ENCODE measurements around the gene TDO2. TPM values are rescaled to one million over a fixed set of nuclear protein-coding genes. Genes with fewer than 3 reads are reported as not detected.
"Not testable (repeated sequence)": the region's sequence is repeated elsewhere in the genome, so short reads cannot be mapped to it uniquely, and the experiment has no call there.

The TDO2 gene
- total RNA-seq, 2 donors from 2014 or later = not detected

GRCh38 chr4:155889031-155889793 lies 14.3 kb upstream of the TDO2 start:
- ATAC-seq (no peak), DNase-seq (no peak)
- H3K27me3 Mint-ChIP-seq = peaks cover 20% of the 10 kb centered on the region
- H3K9me3 ChIP-seq (ENCODE audit: control insufficient read depth, low read length, poor library complexity, severe bottlenecking) = no peaks in the 10 kb centered on the region
- H3K4me1 Mint-ChIP-seq = no peaks in the 10 kb centered on the region
- no peak overlapping the region for H3K4me3 Mint-ChIP-seq
- H3K27ac Mint-ChIP-seq = no peak overlapping the region
- peaks cover 2% of the 10 kb centered on the region for H3K36me3 Mint-ChIP-seq (ENCODE audit: low read depth)

- no peaks in the 10 kb centered on the region for H3K4me1 Mint-ChIP-seq
- no peak overlapping the region for H3K4me3 Mint-ChIP-seq
- ATAC-seq (no peak), DNase-seq (no peak)
- no peaks in the 10 kb centered on the region for H3K9me3 ChIP-seq (ENCODE audit: control insufficient read depth, low read length, poor library complexity, severe bottlenecking)
- H3K36me3 Mint-ChIP-seq (ENCODE audit: low read depth) = peaks cover 2% of the 10 kb centered on the region
- H3K27ac Mint-ChIP-seq = no peak overlapping the region
- H3K27me3 Mint-ChIP-seq = peaks cover 20% of the 10 kb centered on the region
Measured at GRCh38 chr4:155889946-155890345, 13.6 kb upstream of the TDO2 start.

- Mint-ChIP-seq H3K4me3 (no peak overlapping the region), H3K27me3 (peaks cover 20% of the 10 kb centered on the region), H3K4me1 (no peaks in the 10 kb centered on the region), H3K36me3 (ENCODE audit: low read depth) (peaks cover 2% of the 10 kb centered on the region), H3K27ac (no peak overlapping the region)
- H3K9me3 ChIP-seq (ENCODE audit: control insufficient read depth, low read length, poor library complexity, severe bottlenecking) = no peaks in the 10 kb centered on the region
- DNase-seq = no peak
- no peak for ATAC-seq
Measured at GRCh38 chr4:155891058-155891457, 12.4 kb upstream of the TDO2 start.

DNA sequence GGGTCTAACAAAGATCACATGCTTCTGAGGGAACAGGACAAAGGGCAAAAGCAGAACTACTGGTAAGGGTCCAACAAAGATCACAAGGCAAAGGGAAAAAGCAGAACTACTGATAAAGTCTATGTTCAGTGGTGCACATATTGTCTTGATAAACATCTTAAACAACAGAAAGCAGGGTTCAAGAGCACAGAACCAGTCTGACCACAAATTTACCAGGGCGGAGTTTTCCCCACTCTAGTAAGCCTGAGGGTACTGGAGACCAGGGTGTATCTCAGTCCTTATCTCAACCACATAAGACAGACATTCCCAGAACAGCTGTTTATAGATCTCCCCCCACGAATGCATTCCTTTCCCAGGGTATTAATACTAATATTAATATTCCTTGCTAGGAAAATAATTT lies 5.1 kb upstream of the TDO2 start:
- not testable (repeated sequence) for H3K27ac Mint-ChIP-seq; H3K36me3 Mint-ChIP-seq (ENCODE audit: low read depth); H3K4me3 Mint-ChIP-seq; ATAC-seq; H3K27me3 Mint-ChIP-seq; DNase-seq; H3K4me1 Mint-ChIP-seq; H3K9me3 ChIP-seq (ENCODE audit: control insufficient read depth, low read length, poor library complexity, severe bottlenecking)

GRCh38 chr4:155899891-155900290 lies 3.6 kb upstream of the TDO2 start:
- Mint-ChIP-seq H3K4me1 (no peaks in the 10 kb centered on the region), H3K27ac (no peak overlapping the region), H3K4me3 (no peak overlapping the region), H3K27me3 (peaks cover 5% of the 10 kb centered on the region), H3K36me3 (ENCODE audit: low read depth) (no peaks in the 10 kb centered on the region)
- no peaks in the 10 kb centered on the region for H3K9me3 ChIP-seq (ENCODE audit: control insufficient read depth, low read length, poor library complexity, severe bottlenecking)
- ATAC-seq (no peak), DNase-seq (no peak)

DNA sequence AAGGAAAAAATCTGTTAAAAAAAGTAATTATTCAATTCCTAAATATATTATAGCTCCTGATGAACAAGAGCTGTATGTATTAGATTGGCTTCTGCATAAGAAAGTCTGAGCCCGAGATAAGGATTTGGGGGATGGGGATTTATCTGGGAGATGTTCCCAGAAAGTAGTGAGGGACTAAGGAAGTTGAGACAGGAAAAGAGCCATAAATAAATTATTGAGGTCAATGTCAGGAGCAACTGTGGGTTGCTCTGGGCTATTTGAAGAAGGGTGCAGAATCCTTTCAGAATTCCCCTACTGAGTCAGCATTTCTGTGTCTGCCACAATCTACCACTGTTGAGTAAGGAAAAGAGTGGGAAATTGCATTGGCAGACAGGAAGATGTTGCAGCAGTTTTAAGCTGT lies 3.1 kb upstream of the TDO2 start:
- no peaks in the 10 kb centered on the region for H3K4me1 Mint-ChIP-seq
- no peaks in the 10 kb centered on the region for H3K9me3 ChIP-seq (ENCODE audit: control insufficient read depth, low read length, poor library complexity, severe bottlenecking)
- H3K36me3 Mint-ChIP-seq (ENCODE audit: low read depth) = no peaks in the 10 kb centered on the region
- DNase-seq (no peak), ATAC-seq (no peak)
- H3K27me3 Mint-ChIP-seq = peaks cover 5% of the 10 kb centered on the region
- no peak overlapping the region for H3K4me3 Mint-ChIP-seq
- H3K27ac Mint-ChIP-seq = no peak overlapping the region

DNA sequence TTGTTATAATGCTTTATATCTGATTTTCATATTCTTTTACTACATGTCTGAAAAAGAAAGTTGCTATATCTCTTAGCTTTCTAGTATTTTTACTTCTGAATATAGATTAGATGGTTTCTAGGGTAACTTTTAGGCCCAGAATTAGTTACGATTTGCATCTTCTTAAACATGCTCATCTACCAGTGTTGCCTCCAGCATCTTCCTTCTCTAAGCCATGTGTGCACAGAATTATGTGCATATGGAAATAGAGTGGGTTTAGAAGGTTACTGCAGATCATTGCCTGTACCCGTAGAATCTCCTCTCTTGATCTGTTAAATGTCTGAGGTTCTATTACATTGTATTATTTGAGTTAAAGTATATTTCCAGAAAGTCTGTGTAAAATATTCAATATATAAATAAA lies 2.5 kb upstream of the TDO2 start:
- ATAC-seq = no peak

GRCh38 chr4:155904331-155904730 lies 835 bp downstream of the TDO2 start:
- ATAC-seq (no peak), DNase-seq (no peak)
- no peaks in the 10 kb centered on the region for H3K36me3 Mint-ChIP-seq (ENCODE audit: low read depth)
- H3K27ac Mint-ChIP-seq = no peak overlapping the region
- no peak overlapping the region for H3K4me3 Mint-ChIP-seq
- H3K4me1 Mint-ChIP-seq = no peaks in the 10 kb centered on the region
- no peaks in the 10 kb centered on the region for H3K9me3 ChIP-seq (ENCODE audit: control insufficient read depth, low read length, poor library complexity, severe bottlenecking)
- H3K27me3 Mint-ChIP-seq = peaks cover 15% of the 10 kb centered on the region

More for the DNA sequence above, 2.5 kb upstream of the TDO2 start:
- no peaks in the 10 kb centered on the region for H3K9me3 ChIP-seq (ENCODE audit: control insufficient read depth, low read length, poor library complexity, severe bottlenecking)
- H3K27ac Mint-ChIP-seq = no peak overlapping the region
- no peaks in the 10 kb centered on the region for H3K36me3 Mint-ChIP-seq (ENCODE audit: low read depth)
- no peaks in the 10 kb centered on the region for H3K4me1 Mint-ChIP-seq
- DNase-seq = no peak
- H3K27me3 Mint-ChIP-seq = peaks cover 5% of the 10 kb centered on the region
- no peak overlapping the region for H3K4me3 Mint-ChIP-seq

GRCh38 chr4:155906554-155907247 lies 3.2 kb downstream of the TDO2 start:
- Mint-ChIP-seq H3K4me3 (no peak overlapping the region), H3K27me3 (peaks cover 19% of the 10 kb centered on the region), H3K36me3 (ENCODE audit: low read depth) (no peaks in the 10 kb centered on the region), H3K4me1 (no peaks in the 10 kb centered on the region), H3K27ac (no peak overlapping the region)
- H3K9me3 ChIP-seq (ENCODE audit: control insufficient read depth, low read length, poor library complexity, severe bottlenecking) = no peaks in the 10 kb centered on the region
- ATAC-seq (no peak), DNase-seq (no peak)

GRCh38 chr4:155907556-155907955 lies 4.1 kb downstream of the TDO2 start:
- Mint-ChIP-seq H3K27me3 (peaks cover 19% of the 10 kb centered on the region), H3K4me1 (no peaks in the 10 kb centered on the region), H3K27ac (no peak overlapping the region), H3K4me3 (no peak overlapping the region), H3K36me3 (ENCODE audit: low read depth) (no peaks in the 10 kb centered on the region)
- H3K9me3 ChIP-seq (ENCODE audit: control insufficient read depth, low read length, poor library complexity, severe bottlenecking) = no peaks in the 10 kb centered on the region
- DNase-seq = no peak
- ATAC-seq = no peak

DNA sequence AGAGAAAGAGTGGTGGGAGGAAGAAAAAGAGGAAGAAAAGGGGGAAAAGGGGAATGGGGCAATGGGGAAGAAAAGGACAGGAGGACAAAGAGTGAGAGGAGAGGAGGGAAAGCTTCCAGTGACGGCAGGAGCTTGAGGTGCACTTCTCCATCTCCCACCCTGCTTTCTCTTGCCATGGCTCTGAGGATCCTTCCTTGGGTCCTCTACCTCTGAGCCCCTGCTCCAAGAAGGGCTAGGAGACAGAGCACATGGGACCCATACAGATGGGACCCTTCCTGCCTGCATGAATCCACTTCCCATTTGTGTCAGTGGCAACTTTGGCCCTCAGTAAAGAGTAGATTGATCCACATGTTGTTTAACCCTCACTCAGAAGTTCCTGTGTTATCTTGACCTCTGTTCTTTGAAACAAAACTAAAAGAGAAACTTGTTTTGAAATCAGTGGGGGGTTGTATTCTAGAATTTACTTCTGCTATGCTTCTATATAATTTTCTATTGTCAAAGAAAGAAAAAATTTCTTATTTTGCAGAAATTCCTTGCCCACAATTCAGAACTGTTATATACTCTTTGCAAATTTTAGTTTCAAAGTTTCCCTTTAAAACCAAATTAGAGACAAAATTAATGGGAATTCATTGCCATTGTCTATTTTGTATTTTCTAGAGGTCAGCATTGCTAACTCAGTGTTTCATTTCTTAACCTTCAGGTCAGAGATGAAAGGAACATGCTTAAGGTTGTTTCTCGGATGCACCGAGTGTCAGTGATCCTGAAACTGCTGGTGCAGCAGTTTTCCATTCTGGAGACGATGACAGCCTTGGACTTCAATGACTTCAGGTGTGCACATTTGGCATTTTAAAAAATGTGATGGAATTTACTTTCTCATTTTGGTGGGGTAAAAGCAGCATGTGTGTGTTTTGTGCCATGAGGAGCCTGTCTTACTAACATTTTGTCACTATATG lies 5.0 kb downstream of the TDO2 start:
- no peak for ATAC-seq
- H3K27ac Mint-ChIP-seq = no peak overlapping the region
- H3K4me3 Mint-ChIP-seq = no peak overlapping the region
- no peaks in the 10 kb centered on the region for H3K4me1 Mint-ChIP-seq
- H3K9me3 ChIP-seq (ENCODE audit: control insufficient read depth, low read length, poor library complexity, severe bottlenecking) = no peaks in the 10 kb centered on the region
- no peak for DNase-seq
- peaks cover 16% of the 10 kb centered on the region for H3K27me3 Mint-ChIP-seq
- no peaks in the 10 kb centered on the region for H3K36me3 Mint-ChIP-seq (ENCODE audit: low read depth)

DNA sequence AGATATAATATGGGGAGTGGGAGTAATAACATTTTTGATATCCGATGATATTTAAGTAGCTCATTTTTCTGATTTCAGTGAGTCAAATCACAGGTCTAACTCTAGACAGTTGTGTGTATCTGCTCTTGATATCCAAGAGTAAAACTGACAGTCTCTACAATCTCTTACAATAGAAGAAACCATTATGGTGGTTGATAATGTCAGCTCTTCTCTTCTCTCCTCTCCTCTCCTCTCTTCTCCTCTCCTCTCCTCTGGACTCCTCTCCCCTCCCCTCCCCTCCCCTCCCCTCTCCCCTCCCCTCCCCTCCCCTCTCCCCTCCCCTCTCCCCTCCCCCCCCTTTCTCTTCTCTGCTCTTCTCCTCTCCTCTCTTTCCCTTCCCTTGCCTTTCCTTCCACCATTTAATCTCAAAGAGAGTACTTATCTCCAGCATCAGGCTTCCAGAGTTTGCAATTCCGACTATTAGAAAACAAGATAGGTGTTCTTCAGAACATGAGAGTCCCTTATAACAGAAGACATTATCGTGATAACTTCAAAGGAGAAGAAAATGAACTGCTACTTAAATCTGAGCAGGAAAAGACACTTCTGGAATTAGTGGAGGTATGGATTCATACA lies 6.2 kb downstream of the TDO2 start:
- ATAC-seq (no peak), DNase-seq (no peak)
- Mint-ChIP-seq H3K36me3 (ENCODE audit: low read depth) (no peaks in the 10 kb centered on the region), H3K27me3 (peaks cover 19% of the 10 kb centered on the region), H3K27ac (no peak overlapping the region), H3K4me3 (no peak overlapping the region), H3K4me1 (no peaks in the 10 kb centered on the region)
- no peaks in the 10 kb centered on the region for H3K9me3 ChIP-seq (ENCODE audit: control insufficient read depth, low read length, poor library complexity, severe bottlenecking)

DNA sequence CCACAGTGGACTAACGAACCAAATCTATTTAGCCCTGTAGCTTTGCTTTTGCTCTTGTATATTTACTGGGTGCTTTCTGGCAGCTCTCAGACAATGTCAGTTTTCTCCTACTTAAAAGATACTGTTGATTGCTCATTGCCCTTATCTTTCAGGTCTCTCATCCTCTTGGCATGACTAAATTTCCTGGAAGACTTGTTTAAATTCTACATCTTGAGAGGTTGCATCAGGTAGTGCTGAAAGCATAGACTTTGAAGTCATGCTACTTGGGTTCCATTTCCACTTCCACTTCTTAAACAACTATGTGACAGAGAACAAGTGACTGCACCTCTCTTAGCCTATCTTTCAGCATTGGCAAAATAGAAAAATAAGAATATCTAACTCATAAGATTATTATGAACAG lies 8.4 kb downstream of the TDO2 start:
- H3K27ac Mint-ChIP-seq = no peak overlapping the region
- DNase-seq (no peak), ATAC-seq (no peak)
- no peaks in the 10 kb centered on the region for H3K4me1 Mint-ChIP-seq
- no peak overlapping the region for H3K4me3 Mint-ChIP-seq
- H3K9me3 ChIP-seq (ENCODE audit: control insufficient read depth, low read length, poor library complexity, severe bottlenecking) = no peaks in the 10 kb centered on the region
- H3K27me3 Mint-ChIP-seq = peaks cover 23% of the 10 kb centered on the region
- H3K36me3 Mint-ChIP-seq (ENCODE audit: low read depth) = no peaks in the 10 kb centered on the region
